HEK293T (cell line): ENCODE data around the gene STPG3.

Experiments used
- CTCF ChIA-PET: fragments of 350-600 bp; formaldehyde crosslinking; extraction: SDS; loops from one replicate; lab custom pipeline; 2021; ENCODE audit warnings: antibody characterized with exemption, inconsistent platforms; lab: Yijun Ruan, JAX
- POLR2A ChIA-PET: fragments of 350-600 bp; formaldehyde crosslinking; extraction: SDS; loops from one replicate; lab custom pipeline; 2020; ENCODE audit warnings: antibody characterized with exemption, inconsistent platforms; lab: Yijun Ruan, JAX
- DNase-seq: peaks from one replicate; pipeline ENCODE4 v3.0.0; 2012; ENCODE audit warnings: mixed read lengths; ENCODE audit errors: extremely low spot score
- ARNT ChIP-seq: fragments of 450-650 bp; IDR thresholded peaks from 2 replicates; pipeline ENCODE4 v1.6.1; 2017; ENCODE audit warnings: mild to moderate bottlenecking
- BHLHE40 ChIP-seq: fragments of 450-650 bp; IDR thresholded peaks from 2 replicates; pipeline ENCODE4 v1.6.1; 2016; ENCODE audit warnings: mild to moderate bottlenecking, moderate library complexity, borderline replicate concordance
- CTBP1 ChIP-seq: fragments of 450-650 bp; IDR thresholded peaks from 2 replicates; pipeline ENCODE4 v1.6.1; 2016; ENCODE audit warnings: borderline replicate concordance
- ELF4 ChIP-seq: fragments of 450-650 bp; IDR thresholded peaks from 2 replicates; pipeline ENCODE4 v1.6.1; 2017; ENCODE audit warnings: antibody characterized with exemption
- FOXA1 ChIP-seq: fragments of 450-650 bp; IDR thresholded peaks from 2 replicates; pipeline ENCODE4 v1.6.1; 2016; ENCODE audit warnings: mild to moderate bottlenecking
- FOXK2 ChIP-seq: fragments of 450-650 bp; IDR thresholded peaks from 2 replicates; pipeline ENCODE4 v1.6.1; 2016; ENCODE audit warnings: mild to moderate bottlenecking
- FOXM1 ChIP-seq: fragments of 450-650 bp; IDR thresholded peaks from 2 replicates; pipeline ENCODE4 v1.6.1; 2017; ENCODE audit warnings: mild to moderate bottlenecking, borderline replicate concordance
- HDGF ChIP-seq: fragments of 450-650 bp; IDR thresholded peaks from 2 replicates; pipeline ENCODE4 v1.6.1; 2017; ENCODE audit warnings: antibody characterized with exemption, borderline replicate concordance
- L3MBTL2 ChIP-seq: fragments of 450-650 bp; conservative IDR thresholded peaks from 2 replicates; pipeline ENCODE4 v1.6.1; 2016; ENCODE audit warnings: mild to moderate bottlenecking
- LEF1 ChIP-seq: fragments of 450-650 bp; IDR thresholded peaks from 2 replicates; pipeline ENCODE4 v1.6.1; 2017; ENCODE audit warnings: mild to moderate bottlenecking, borderline replicate concordance
- NFRKB ChIP-seq: fragments of 450-650 bp; IDR thresholded peaks from 2 replicates; pipeline ENCODE4 v1.6.1; 2016; ENCODE audit warnings: mild to moderate bottlenecking, moderate library complexity
- SP1 ChIP-seq: fragments of 450-650 bp; IDR thresholded peaks from 2 replicates; pipeline ENCODE4 v1.6.1; 2017
- SUZ12 ChIP-seq: fragments of 450-650 bp; IDR thresholded peaks from 2 replicates; pipeline ENCODE4 v1.6.1; 2016; ENCODE audit warnings: mild to moderate bottlenecking
- TARDBP ChIP-seq: fragments of 450-650 bp; IDR thresholded peaks from 2 replicates; pipeline ENCODE4 v1.6.1; 2016
- ZNF384 ChIP-seq: fragments of 450-650 bp; IDR thresholded peaks from 2 replicates; pipeline ENCODE4 v1.6.1; 2016
- TF ChIP-seq, protein P1 (sequence below): fragments of 450-650 bp; IDR thresholded peaks from 2 replicates; pipeline ENCODE4 v1.6.1; 2016

The STPG3 gene

DNA sequence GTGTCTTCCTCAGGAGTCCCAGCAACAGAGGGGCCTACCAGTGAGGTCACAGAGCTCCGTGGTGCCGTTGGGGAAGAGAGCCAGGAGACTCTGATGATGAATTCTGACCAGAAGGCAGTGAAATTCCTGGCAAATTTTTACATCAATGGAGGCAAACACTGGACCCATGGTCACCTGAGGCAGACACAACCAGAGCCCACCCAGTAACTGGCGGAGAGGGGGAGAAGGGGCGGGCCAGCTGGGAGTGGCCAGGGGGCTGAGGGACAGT, at the start of gene STPG3:
Gene STPG3, plus strand, starts transcription at position 93 of the 268 bp plus-strand sequence. Its CDS starts 1 bp downstream, at position 94.
- POLR2A ChIA-PET, result interaction anchor here (8.8 kb wide), 1 partner anchor 11 kb away, joined by 90 read pairs; the partner anchor contains the start of gene TUBB4B
- TF ChIP-seq SUZ12 (no peak), FOXM1 (no peak), L3MBTL2 (no peak), ZNF384 (no peak), SP1 (no peak), TARDBP (no peak), ARNT (no peak), FOXK2 (no peak), LEF1 (no peak), FOXA1 (no peak), BHLHE40 (no peak), NFRKB (no peak), CTBP1 (no peak), HDGF (no peak), ELF4 (no peak)
- TF ChIP-seq, protein P1, sequence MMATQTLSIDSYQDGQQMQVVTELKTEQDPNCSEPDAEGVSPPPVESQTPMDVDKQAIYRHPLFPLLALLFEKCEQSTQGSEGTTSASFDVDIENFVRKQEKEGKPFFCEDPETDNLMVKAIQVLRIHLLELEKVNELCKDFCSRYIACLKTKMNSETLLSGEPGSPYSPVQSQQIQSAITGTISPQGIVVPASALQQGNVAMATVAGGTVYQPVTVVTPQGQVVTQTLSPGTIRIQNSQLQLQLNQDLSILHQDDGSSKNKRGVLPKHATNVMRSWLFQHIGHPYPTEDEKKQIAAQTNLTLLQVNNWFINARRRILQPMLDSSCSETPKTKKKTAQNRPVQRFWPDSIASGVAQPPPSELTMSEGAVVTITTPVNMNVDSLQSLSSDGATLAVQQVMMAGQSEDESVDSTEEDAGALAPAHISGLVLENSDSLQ, result no peak
- DNase-seq, result no peak
- CTCF ChIA-PET, result interaction anchor here (0.6 kb wide), 1 partner anchor 11 kb away, joined by 3 read pairs; no protein-coding TSS in a partner anchor

DNA sequence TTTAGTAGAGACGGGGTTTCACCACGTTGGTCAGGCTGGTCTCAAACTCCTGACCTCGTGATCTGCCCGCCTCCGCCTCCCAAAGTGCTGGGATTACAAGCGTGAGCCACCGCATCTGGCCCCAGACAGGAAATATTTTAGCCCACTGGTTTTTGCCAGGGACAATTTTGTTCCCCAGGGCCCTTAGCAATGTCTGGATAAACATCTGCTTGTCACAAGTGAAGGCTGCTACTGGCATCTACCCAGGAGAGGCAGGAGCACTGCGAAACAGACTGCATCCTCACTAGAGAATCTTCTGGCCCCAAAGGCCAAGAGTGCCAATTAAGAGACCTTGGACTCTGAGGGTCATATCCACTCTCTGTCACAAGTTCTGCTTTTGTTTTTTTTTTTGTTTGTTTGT, 48.1 kb upstream of the STPG3 start:
- DNase-seq, result no peak
- POLR2A ChIA-PET, result interaction anchor here (0.7 to 2.0 kb wide), 2 partner anchors 13 to 53 kb away, joined by 3 to 6 read pairs; no protein-coding TSS in a partner anchor
- CTCF ChIA-PET, result interaction anchor here (0.6 kb wide), 1 partner anchor 26 kb away, joined by 3 read pairs; no protein-coding TSS in a partner anchor

DNA sequence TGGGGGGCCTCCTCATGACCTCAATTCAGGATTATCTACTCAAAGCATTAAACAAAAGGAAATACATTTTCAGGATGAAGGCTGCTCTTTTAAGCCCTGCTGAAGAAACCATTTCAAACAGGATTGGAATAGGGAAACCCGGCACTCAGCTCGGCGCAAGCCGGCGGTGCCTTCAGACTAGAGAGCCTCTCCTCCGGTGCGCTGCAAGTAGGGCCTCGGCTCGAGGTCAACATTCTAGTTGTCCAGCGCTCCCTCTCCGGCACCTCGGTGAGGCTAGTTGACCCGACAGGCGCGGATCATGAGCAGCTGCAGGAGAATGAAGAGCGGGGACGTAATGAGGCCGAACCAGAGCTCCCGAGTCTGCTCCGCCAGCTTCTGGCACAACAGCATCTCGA, 46.4 kb upstream of the STPG3 start:
- ChIA-PET POLR2A (interaction anchor here (0.6 to 2.3 kb wide), 11 partner anchors 9 to 75 kb away, joined by 3 to 16 read pairs (median 5); partner anchors contain the start of genes ANAPC2, RNF208, SSNA1 and TUBB4B), CTCF (no interaction called here)
- DNase-seq, result no peak
- TF ChIP-seq CTBP1 (no peak), TARDBP (no peak), SUZ12 (no peak), HDGF (no peak), FOXA1 (no peak), NFRKB (no peak), BHLHE40 (no peak), L3MBTL2 (no peak), ELF4 (no peak), LEF1 (no peak), ARNT (no peak), SP1 (no peak), ZNF384 (no peak), FOXM1 (no peak), FOXK2 (no peak)
- TF ChIP-seq, protein P1, result no peak

More for the DNA sequence above, 48.1 kb upstream of the STPG3 start:
- TF ChIP-seq LEF1 (no peak), CTBP1 (no peak), NFRKB (no peak), L3MBTL2 (no peak), HDGF (no peak), ARNT (no peak), BHLHE40 (no peak), FOXK2 (no peak), TARDBP (no peak), ELF4 (no peak), SP1 (no peak), FOXA1 (no peak)
- TF ChIP-seq, protein P1, result no peak

DNA sequence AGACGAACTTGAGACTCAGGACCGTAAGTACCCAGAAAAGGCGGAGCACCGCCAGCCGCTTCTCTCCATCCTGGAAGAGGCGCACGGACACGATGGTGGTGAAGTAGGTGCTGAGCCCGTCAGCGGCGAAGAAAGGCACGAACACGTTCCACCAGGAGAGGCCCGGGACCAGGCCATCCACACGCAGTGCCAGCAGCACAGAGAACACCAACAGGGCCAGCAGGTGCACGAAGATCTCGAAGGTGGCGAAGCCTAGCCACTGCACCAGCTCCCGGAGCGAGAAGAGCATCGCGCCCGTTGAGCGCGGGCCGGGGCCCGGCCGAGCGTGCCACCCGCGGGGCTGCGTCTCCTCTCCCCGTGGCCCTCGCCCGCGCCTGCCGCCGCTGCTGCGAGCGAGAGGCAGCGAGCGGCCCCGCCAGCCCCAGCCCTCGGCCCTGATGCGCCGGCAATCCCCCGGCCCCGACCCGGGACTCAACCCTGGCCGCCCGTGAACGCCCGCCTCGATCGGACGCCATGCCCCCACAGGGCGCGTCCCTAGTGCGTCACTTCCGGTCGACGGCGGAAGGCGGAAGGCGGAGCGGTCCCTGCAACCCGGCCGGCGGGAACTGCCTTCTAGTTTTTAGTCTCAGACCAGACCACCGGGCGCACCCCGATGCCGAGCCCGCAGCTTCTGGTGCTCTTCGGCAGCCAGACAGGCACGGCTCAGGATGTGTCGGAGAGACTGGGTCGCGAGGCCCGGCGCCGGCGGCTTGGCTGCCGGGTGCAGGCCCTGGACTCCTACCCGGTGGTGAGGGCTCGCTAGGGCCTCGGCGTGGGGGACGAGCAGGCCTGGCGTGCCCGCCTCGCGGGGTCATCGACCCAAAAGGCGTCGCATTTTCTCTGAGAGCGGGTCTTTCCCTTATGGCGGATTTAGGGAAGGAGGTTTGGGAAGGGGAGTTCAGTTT, 45.7 kb upstream of the STPG3 start, which contains the start of the genes NDOR1 and TMEM203:
Gene NDOR1, plus strand, starts transcription at position 575 of the 944 bp plus-strand sequence. Its CDS starts 78 bp downstream, at position 653.
Gene TMEM203, minus strand, starts transcription at position 523 of the 944 bp plus-strand sequence. Its CDS starts 234 bp downstream, at position 289.
- CTCF ChIA-PET, result no interaction called here
- POLR2A ChIA-PET, result interaction anchor here (0.6 to 2.3 kb wide), 11 partner anchors 10 to 75 kb away, joined by 3 to 16 read pairs (median 5); partner anchors contain the start of genes ANAPC2, RNF208, SSNA1 and TUBB4B
- TF ChIP-seq ELF4 (peak; percentile 49), L3MBTL2 (peak; percentile 53), CTBP1 (no peak)
- peak; percentile 94 for DNase-seq

DNA sequence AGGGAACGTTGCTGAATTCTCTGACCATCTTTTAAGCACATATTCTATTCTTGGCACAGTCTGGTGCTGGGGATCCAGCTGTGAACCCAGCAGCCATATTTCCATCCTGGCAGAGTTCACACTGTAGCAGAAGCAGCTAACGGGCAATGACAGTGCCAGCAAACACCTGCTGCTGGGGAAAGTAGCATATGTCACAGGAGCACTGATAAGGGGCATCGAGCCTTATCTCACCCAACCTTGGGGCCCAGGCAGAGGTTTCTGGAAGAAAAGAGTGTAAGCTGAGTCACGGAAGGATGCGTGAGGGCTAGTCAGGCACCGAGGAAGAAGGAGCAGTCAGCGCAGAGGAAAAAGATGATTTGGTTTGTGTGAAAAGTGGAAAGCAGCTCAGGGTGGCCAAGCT, 44.5 kb upstream of the STPG3 start:
- no peak for TF ChIP-seq SUZ12
- TF ChIP-seq, protein P1, result no peak
- no peak for TF ChIP-seq ELF4
- TF ChIP-seq FOXK2, result no peak
- no peak for TF ChIP-seq FOXM1
- no peak for TF ChIP-seq HDGF
- TF ChIP-seq NFRKB, result no peak
- TF ChIP-seq BHLHE40, result no peak
- TF ChIP-seq LEF1, result no peak
- TF ChIP-seq ARNT, result no peak
- no peak for TF ChIP-seq FOXA1
- TF ChIP-seq TARDBP, result no peak
- TF ChIP-seq SP1, result no peak
- no peak for TF ChIP-seq L3MBTL2
- TF ChIP-seq ZNF384, result no peak
- TF ChIP-seq CTBP1, result no peak
- no peak for DNase-seq
- POLR2A ChIA-PET, result interaction anchor here (1.0 to 1.9 kb wide), 4 partner anchors 10 to 77 kb away, joined by 3 to 6 read pairs (median 4); no protein-coding TSS in a partner anchor

More for the DNA sequence above, 44.5 kb upstream of the STPG3 start:
- CTCF ChIA-PET, result interaction anchor here (0.6 kb wide), 1 partner anchor 145 kb away, joined by 4 read pairs; no protein-coding TSS in a partner anchor
